ENCODE results near the gene NUP160.
"Not testable (repeated sequence)": the region's sequence is repeated elsewhere in the genome, so short reads cannot be mapped to it uniquely, and the experiment has no call there.

NUP160 gene

GRCh38 chr11:47863189-47863897, 15.2 kb upstream of the NUP160 start:
- no peak for DNase-seq

DNA sequence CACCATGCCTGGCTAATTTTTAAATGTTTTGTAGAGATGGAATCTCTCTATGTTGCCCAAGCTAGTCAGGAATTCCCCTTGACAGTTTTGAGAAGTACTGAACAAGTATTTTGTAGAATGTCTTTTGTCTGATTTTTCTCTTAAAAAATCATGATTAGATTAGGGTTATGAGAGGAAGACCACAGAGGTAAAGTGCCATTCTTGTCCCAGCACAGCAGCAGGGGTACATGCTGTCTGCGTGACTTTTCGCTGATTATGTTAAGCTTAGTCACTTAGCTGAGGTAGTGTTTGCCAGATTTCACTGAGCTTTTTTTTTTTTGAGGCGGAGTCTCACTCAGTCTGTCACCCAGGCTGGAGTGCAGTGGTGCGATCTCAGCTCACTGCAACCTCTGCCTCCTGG, 13.6 kb upstream of the NUP160 start:
- DNase-seq: no peak

DNA sequence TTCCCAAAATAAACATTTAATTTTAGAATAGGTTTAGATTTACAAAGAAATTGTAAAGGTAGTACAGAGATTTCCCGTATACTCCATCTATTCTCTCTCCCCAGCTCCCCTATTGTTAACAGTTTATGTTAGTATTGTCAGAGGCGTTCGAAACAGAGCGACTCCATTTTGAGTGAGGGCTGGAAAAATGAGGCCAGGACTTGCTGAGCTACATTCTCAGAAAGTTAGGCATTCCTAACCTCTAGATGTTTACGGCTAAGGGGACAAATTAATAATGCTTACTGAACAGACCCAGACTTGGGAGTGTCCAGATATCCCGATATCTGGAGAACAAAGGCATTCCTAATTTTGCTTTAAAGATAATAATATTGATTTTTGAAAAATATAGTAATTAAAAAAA, 12.4 kb upstream of the NUP160 start:
- no peak for DNase-seq

- DNase-seq: no peak
Measured at GRCh38 chr11:47857892-47858543, 9.9 kb upstream of the NUP160 start.

- no peak for DNase-seq
Measured at GRCh38 chr11:47857485-47857884, 9.3 kb upstream of the NUP160 start.

GRCh38 chr11:47856186-47856585, 8.0 kb upstream of the NUP160 start:
- DNase-seq: no peak

DNA sequence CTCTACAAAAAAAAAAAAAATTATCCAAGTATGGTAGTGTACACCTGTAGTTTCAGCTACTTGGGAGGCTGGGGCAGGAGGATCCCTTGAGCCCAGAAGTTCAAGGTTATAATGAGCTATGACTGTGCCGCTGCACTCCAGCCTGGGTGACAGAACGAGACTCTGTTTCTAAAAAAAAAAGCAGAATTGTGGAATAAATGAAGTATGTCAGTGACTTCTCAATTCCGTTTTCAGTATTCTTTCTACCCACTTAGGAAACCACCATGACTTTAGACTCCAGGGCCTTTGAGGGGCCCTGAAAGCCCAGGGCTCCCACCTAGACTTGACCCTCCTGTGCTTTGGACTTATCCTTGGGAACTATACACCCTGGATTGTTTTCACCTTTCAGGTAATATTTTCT, 6.5 kb upstream of the NUP160 start:
- no peak for DNase-seq

DNA sequence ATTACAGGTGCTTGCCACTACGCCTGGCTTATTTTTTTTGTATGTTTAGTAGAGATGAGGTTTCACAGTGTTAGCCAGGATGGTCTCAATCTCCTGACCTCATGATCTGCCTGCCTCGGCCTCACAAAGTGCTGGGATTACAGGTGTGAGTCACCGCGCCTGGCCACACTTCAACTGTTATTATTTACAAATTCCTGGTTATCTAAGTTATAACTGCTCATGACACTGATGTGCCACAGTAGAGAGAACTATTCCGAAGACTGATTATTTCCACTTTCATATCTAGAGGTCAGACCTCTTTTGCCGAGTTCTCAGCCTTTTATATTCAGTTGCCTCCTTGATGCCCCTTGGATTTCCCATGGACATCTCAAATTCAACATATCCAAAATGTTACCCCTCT, 3.9 kb upstream of the NUP160 start:
- no peak for DNase-seq

DNA sequence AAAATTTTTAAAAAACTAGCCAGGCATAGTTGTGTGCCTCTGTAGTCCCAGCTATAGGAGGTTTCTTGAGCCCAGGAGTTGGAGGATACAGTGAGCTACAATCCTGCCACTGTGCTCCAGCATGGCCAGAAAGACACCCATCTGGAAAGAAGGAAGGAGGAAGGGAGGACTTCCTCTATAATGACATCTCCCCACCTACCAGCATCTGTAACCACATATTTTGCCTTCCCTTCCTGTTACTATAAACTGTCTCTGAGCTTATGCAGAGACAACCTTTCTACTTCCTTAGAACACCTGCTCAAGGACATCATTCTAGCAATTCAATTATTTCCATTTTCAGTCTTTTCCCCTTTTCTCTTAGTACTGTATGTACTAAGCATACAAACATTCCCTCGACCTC, 2.2 kb upstream of the NUP160 start:
- no peak for DNase-seq

- DNase-seq: no peak
Measured at GRCh38 chr11:47848700-47849155, 578 bp upstream of the NUP160 start.

- DNase-seq: no peak
Measured at GRCh38 chr11:47847537-47847891, 636 bp downstream of the NUP160 start.

DNA sequence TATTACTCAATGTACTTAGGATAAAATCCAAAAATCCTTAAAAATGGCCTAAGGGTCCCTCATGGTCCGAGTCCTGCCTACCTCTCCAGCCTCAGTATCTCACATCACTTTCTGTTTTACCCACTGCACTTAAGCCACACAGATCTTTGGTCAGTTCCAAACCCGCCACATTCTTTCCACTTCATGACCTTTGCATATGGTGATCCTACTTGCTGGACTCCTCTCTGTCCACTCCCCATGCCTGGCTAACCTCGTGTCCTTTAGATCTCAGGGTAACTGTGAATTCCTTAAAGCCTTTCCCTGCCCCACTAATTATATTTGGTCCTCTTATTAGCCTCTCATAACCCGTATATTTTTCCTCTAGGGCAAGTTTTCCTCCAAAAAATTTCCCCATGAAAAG, 1.2 kb downstream of the NUP160 start:
- DNase-seq: no peak

- no peak for DNase-seq
Measured at GRCh38 chr11:47843361-47844055, 4.6 kb downstream of the NUP160 start.

DNA sequence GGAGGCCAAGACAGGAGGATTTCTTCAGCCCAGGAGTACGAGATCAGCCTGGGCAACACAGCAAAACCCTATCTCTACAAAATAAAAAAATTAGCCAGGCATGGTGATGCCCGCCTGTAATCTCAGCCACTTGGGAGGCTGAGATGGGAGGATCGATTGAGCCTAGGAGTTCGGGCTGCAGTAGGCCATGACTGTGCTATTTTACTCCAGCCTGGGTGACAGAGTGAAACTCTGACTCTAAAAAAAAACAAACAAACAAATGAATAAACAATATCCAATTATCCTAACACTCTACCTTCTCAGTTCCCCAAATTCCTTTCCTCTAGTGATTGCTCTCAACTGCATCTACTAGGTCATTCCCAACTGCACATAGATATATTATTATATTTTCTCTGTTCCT, 5.4 kb downstream of the NUP160 start:
- DNase-seq: no peak

DNA sequence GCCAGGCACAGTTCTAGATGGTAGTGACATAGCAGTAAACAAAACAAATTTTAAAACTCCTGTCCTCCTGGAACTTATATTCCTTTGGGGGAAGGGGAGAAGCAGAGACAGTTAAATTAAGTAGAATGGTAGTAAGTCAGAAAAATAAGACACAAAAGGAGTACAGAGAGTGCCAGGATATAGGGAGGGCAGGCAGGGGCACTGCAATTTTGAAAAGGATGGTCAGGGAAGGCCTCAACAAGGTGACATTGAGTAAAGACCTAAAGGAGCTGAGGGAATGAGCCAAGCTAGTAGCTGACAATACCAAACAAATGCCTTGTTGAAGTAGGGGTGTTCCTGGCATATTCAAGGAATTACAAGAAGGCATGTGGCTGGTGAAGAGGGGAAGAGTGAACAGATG, 10.2 kb downstream of the NUP160 start:
- no peak for DNase-seq

DNA sequence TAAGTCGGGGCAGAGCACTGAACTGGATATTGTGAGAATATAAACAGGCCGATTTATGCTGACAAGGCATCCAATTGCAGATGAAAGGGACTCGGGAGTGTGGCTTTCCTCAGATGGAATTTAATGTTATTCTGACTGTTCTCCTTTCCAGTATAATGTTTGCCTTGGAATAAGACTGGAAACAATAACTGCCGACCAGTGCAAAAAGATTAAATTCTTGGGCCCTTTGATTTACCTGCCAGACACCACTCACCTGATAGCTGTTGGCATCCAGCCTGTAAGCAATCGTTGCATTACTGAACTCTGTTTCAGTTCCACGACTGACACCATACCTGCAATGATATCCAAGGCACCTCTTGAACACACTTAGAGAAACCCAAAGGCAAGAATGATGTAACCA, 10.9 kb downstream of the NUP160 start:
- DNase-seq: no peak

DNA sequence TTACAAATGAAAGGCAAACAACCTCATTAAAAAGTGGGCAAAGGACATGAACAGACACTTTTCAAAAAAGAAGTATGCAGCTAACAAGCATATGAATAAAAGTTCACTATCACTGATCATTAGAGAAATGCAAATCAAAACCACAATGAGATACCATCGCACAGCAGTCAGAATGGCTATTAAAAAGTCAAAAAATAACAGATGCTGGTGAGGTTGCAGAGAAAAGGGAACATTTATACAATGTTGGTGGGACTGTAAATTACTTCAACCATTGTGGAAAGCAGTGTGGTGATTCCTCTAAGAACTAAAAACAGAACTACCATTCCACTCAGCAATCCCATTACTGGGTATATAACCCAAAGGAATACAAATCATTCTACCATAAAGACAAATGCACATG, 18.1 kb downstream of the NUP160 start:
- DNase-seq: not testable (repeated sequence)

GRCh38 chr11:47828284-47828683, 19.9 kb downstream of the NUP160 start:
- DNase-seq: no peak

- not testable (repeated sequence) for DNase-seq
Measured at GRCh38 chr11:47822664-47823063, 25.5 kb downstream of the NUP160 start.

DNA sequence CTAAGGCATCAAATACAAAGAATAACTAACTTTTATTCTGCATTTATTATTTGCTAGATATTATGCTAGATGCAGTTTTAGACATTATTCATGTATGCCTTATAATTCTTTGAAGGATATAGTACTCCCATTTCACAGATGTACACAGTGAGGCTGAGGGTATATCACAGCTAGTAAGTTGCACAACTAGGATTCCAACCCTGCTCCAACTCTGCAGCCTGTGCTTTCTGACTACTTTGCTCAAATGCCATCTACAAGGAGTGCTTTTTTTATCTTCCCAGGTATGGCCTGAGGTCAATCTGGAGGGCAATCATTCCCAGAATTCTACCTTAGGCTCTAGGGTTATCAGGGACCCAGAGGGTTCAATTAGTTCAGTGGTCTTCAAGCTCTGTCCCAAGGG, 28.4 kb downstream of the NUP160 start:
- no peak for DNase-seq

DNA sequence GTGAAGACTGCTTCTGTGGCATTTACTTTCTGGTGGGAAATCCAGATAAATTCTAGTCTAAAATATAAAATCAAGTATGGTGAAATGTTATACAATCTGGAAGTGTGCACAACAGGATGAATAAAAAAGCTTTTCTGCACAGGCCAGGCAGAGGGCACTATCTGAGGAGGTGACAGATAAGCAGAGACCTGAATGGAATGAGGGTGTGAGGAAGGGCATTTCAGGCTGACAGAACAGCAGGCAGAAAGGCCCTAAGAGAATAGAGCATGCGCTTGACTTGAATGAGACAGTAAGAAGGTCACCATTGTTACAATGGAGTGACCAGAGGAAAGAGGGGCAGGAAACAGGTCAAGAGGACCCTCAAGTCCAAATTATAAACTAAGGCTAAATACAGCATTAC, 47.4 kb downstream of the NUP160 start:
- no peak for DNase-seq

- no peak for DNase-seq
Measured at GRCh38 chr11:47797633-47798032, 50.5 kb downstream of the NUP160 start.

DNA sequence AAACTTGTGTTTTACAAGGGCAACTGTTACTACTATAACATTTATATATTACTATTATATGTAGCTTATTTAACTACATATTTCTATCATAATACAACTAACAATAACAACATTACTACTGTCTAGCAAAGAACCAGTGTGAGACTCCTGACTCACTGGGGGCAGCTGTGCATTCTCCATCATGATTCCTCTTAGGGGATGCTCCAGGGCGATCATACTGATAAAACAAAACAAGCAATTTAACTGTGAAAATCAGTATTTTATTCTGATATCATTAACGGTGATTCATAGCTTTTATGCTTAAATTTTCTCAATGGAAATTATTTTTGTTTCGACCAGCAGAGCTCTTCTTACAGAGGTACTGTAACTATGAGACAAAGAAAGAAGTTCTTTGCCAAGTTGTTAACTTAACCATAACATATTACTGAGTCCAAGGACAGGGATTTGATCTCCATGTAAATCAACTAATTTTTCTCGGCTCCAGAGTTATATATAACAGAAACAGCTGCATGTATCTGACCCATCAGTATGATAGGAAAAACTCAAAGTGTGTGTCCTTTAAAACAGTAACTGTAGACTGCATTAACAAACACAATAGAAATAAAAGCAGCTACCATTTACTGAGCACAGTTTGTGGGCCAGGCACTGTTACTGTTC, 56.2 kb downstream of the NUP160 start:
- DNase-seq: no peak

DNA sequence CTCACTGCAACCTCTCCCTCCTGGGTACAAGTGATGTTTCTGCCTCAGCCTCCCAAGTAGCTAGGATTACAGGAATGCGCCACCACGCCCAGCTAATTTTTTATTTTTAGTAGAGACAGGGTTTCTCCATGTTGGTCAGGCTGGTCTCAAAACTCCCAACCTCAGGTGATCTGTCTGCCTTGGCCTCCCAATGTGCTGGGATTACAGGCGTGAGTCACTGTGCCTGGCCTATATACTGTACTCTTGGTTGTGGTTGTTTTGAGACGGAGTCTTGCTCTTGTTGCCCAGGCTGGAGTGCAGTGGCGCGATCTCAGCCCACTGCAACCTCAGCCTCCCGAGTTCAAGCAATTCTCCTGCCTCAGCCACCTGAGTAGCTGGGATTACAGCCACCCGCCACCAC, 58.1 kb downstream of the NUP160 start:
- DNase-seq: not testable (repeated sequence)

All from activated CD4-positive, alpha-beta T cell treated with anti-CD3 and anti-CD28 coated beads, Interleukin-2, amount 50 U/mL, for 1 hour (primary cell).